Sigmoid colon (tissue), 4 donors: ENCODE measurements around the gene COMT.

ENCODE experiments used
- POLR2A ChIP-seq, 2 donors: fragments of 450-650 bp; IDR thresholded peaks; one replicate each; pipeline ENCODE4 v1.6.1; 2016; ENCODE audit warnings: antibody characterized with exemption in 2 of 2, mild to moderate bottlenecking in 2 of 2, moderate library complexity in 2 of 2
- POLR2AphosphoS5 ChIP-seq, 4 donors: sonication (generic); formaldehyde crosslinking; IDR thresholded peaks; one replicate each; pipeline ENCODE4 v1.6.1; 2017; ENCODE audit warnings: antibody characterized with exemption in 4 of 4
- TF ChIP-seq, protein P1 (sequence below), 4 experiments: fragments of 450-650 bp in 3 of 4; fragments of 200-600 bp in 1 of 4; IDR thresholded peaks; one replicate each; pipeline ENCODE4 v1.5.1; 2016 to 2019; ENCODE audit warnings: antibody characterized with exemption in 4 of 4, mild to moderate bottlenecking in 3 of 4, moderate library complexity in 2 of 4

DNA sequence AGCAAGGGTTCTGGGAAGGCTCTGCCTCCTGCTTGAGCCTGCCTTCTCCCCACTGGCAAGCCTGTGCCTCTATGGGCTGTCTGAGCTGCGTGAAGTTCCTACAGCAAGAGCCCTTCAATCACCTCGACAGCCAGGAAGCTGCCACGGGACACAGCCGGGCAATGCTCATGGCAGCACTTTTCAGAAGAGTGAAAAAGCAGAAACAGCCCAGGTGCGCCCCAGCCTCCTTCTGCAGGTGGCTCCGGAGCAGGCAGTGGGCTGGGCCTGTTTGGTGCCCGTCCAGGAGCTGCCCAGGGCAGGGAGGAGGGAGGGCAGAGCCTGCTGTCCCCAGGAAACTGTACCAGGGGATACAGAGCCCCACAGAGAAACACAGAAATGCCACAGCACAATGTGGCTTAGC, 24.6 kb upstream of the COMT start:
- no peak for TF ChIP-seq POLR2A (IDR thresholded peaks at IDR 0.05)
- TF ChIP-seq, protein P1, sequence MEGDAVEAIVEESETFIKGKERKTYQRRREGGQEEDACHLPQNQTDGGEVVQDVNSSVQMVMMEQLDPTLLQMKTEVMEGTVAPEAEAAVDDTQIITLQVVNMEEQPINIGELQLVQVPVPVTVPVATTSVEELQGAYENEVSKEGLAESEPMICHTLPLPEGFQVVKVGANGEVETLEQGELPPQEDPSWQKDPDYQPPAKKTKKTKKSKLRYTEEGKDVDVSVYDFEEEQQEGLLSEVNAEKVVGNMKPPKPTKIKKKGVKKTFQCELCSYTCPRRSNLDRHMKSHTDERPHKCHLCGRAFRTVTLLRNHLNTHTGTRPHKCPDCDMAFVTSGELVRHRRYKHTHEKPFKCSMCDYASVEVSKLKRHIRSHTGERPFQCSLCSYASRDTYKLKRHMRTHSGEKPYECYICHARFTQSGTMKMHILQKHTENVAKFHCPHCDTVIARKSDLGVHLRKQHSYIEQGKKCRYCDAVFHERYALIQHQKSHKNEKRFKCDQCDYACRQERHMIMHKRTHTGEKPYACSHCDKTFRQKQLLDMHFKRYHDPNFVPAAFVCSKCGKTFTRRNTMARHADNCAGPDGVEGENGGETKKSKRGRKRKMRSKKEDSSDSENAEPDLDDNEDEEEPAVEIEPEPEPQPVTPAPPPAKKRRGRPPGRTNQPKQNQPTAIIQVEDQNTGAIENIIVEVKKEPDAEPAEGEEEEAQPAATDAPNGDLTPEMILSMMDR (IDR thresholded peaks at IDR 0.05), result no peak
- TF ChIP-seq POLR2AphosphoS5 (IDR thresholded peaks at IDR 0.05), result no peak
